GM12892 (cell line): ENCODE results near the gene DPCD.

Experiments
- POLR2A ChIP-seq: IDR thresholded peaks from 2 replicates; pipeline ENCODE4 v1.6.1; 2011; ENCODE audit warnings: low read depth, low read length, control low read depth
- POLR2AphosphoS5 ChIP-seq: IDR thresholded peaks from 2 replicates; pipeline ENCODE4 v1.6.1; 2011; ENCODE audit warnings: low read depth, low read length, control low read depth
- TAF1 ChIP-seq: IDR thresholded peaks from 2 replicates; pipeline ENCODE4 v1.6.1; 2011; ENCODE audit warnings: low read depth, mild to moderate bottlenecking, control low read depth, low read length, borderline replicate concordance

- TF ChIP-seq POLR2AphosphoS5 (no peak), POLR2A (no peak), TAF1 (no peak)
These were observed 25.5 kb downstream of the DPCD start for GRCh38 chr10:101613646-101614045.
